GM23338 (cell line): Measurements from ENCODE around the gene FGFRL1. TPM values are rescaled to one million over a fixed set of nuclear protein-coding genes. Genes with fewer than 3 reads are reported as not detected.

Experiments
- ATAC-seq: fragments of 200-7000 bp; cut with Tn5 transposase; 3 replicates; pipeline ENCODE4 v1.9.1; 2020
- DNase-seq: peaks from one replicate; pipeline ENCODE4 v3.0.0-alpha.2; 2015; ENCODE audit warnings: low spot score
- H2AFZ ChIP-seq: fragments of 200-600 bp; sonication (generic); 2 replicates; pipeline ENCODE4 v1.8.0; 2016; ENCODE audit warnings: antibody characterized with exemption, mild to moderate bottlenecking, moderate library complexity
- H3F3A ChIP-seq: fragments of 200-600 bp; sonication (generic); replicated peaks from 2 replicates; pipeline ENCODE4 v1.8.0; 2017; ENCODE audit warnings: antibody characterized with exemption, mixed run types, low read depth
- H3K27ac ChIP-seq: fragments of 200-600 bp; sonication (generic); 2 replicates; pipeline ENCODE4 v1.6.1; 2016; ENCODE audit warnings: low read depth
- H3K27me3 ChIP-seq: fragments of 200-600 bp; sonication (generic); 2 replicates; pipeline ENCODE4 v1.8.0; 2016; ENCODE audit warnings: mild to moderate bottlenecking, mixed run types, moderate library complexity; ENCODE audit not compliant: insufficient read depth
- H3K36me3 ChIP-seq: fragments of 200-600 bp; sonication (generic); 2 replicates; pipeline ENCODE4 v1.8.0; 2016; ENCODE audit warnings: mild to moderate bottlenecking; ENCODE audit not compliant: insufficient read depth
- H3K4me1 ChIP-seq: fragments of 200-600 bp; sonication (generic); 2 replicates; pipeline ENCODE4 v1.8.0; 2016; ENCODE audit warnings: mild to moderate bottlenecking, moderate library complexity; ENCODE audit not compliant: insufficient read depth
- H3K4me2 ChIP-seq: fragments of 200-600 bp; sonication (generic); 2 replicates; pipeline ENCODE4 v1.7.1; 2017; ENCODE audit warnings: mixed run types
- H3K4me3 ChIP-seq: fragments of 200-600 bp; sonication (generic); 2 replicates; pipeline ENCODE4 v1.6.1; 2016; ENCODE audit warnings: mixed run types
- H3K79me2 ChIP-seq: fragments of 200-600 bp; sonication (generic); replicated peaks from 2 replicates; pipeline ENCODE4 v1.8.0; 2017; ENCODE audit warnings: mild to moderate bottlenecking; ENCODE audit not compliant: insufficient read depth
- H3K9me2 ChIP-seq: fragments of 200-600 bp; sonication (generic); 2 replicates; pipeline ENCODE4 v1.8.0; 2017; ENCODE audit not compliant: insufficient read depth
- H4K20me1 ChIP-seq: fragments of 200-600 bp; sonication (generic); replicated peaks from 2 replicates; pipeline ENCODE4 v1.8.0; 2017; ENCODE audit warnings: mild to moderate bottlenecking; ENCODE audit not compliant: insufficient read depth
- H3K27ac Mint-ChIP-seq: 2 replicates; pipeline ENCODE4 v1.8.0; 2020; ENCODE audit warnings: inconsistent platforms, mild to moderate bottlenecking, moderate library complexity, mixed read lengths
- H3K27me3 Mint-ChIP-seq: 3 replicates; pipeline ENCODE4 v1.8.0; 2022; ENCODE audit warnings: low read depth, mild to moderate bottlenecking, moderate library complexity, mixed read lengths, inconsistent platforms; ENCODE audit not compliant: insufficient read depth, poor library complexity
- H3K36me3 Mint-ChIP-seq: 3 replicates; pipeline ENCODE4 v1.8.0; 2021; ENCODE audit warnings: low read depth, mild to moderate bottlenecking, inconsistent platforms, moderate library complexity, mixed read lengths
- H3K4me1 Mint-ChIP-seq: 3 replicates; pipeline ENCODE4 v1.8.0; 2020; ENCODE audit warnings: mild to moderate bottlenecking, inconsistent platforms, mixed read lengths
- H3K4me3 Mint-ChIP-seq: 3 replicates; pipeline ENCODE4 v1.8.0; 2021; ENCODE audit warnings: moderate library complexity, mild to moderate bottlenecking, inconsistent platforms, mixed read lengths
- H3K9me3 Mint-ChIP-seq: 3 replicates; pipeline ENCODE4 v1.8.0; 2020; ENCODE audit warnings: moderate library complexity, mild to moderate bottlenecking, inconsistent platforms, mixed read lengths
- ETS1 ChIP-seq: IDR thresholded peaks from 2 replicates; pipeline ENCODE4 v1.6.1; 2016; ENCODE audit warnings: antibody characterized with exemption
- EZH2 ChIP-seq: fragments of 200-600 bp; sonication (generic); IDR thresholded peaks from one replicate; pipeline ENCODE4 v1.8.0; 2017; ENCODE audit warnings: antibody characterized with exemption, mild to moderate bottlenecking, low read depth; ENCODE audit not compliant: unreplicated experiment
- JUNB ChIP-seq: IDR thresholded peaks from one replicate; pipeline ENCODE4 v1.6.1; 2016; ENCODE audit warnings: antibody characterized with exemption; ENCODE audit not compliant: unreplicated experiment
- NANOG ChIP-seq: IDR thresholded peaks from 2 replicates; pipeline ENCODE4 v1.6.1; 2016; ENCODE audit warnings: antibody characterized with exemption, borderline replicate concordance
- POLR2AphosphoS5 ChIP-seq: IDR thresholded peaks from 2 replicates; pipeline ENCODE4 v1.6.1; 2016; ENCODE audit warnings: antibody characterized with exemption, low read depth
- ZNF114 ChIP-seq: fragments of 250-450 bp; sonication (Bioruptor Pico); IDR thresholded peaks from 2 replicates; pipeline ENCODE4 v1.5.0; 2020; ENCODE audit warnings: mild to moderate bottlenecking, moderate library complexity
- ZNF331 ChIP-seq: fragments of 250-450 bp; sonication (Bioruptor Pico); IDR thresholded peaks from 2 replicates; pipeline ENCODE4 v1.5.0; 2020; ENCODE audit warnings: low read depth, mild to moderate bottlenecking, moderate library complexity
- ZNF462 ChIP-seq: fragments of 250-450 bp; sonication (Bioruptor Pico); IDR thresholded peaks from 2 replicates; pipeline ENCODE4 v1.5.0; 2020; ENCODE audit warnings: mild to moderate bottlenecking, moderate library complexity
- polyA plus RNA-seq: library from polyadenylated mRNA; unstranded; fragments of >200 nt; fragmentation: Nextera tagmentation; extraction: Ambion mirVana; gene quantifications from 2 replicates; pipeline ENCODE4 v1.2.1, GENCODE V29; 2016
- total RNA-seq: library from RNA; depleted of rRNA; stranded (reverse); fragments of >200 nt; shearing (Covaris generic); gene quantifications from 2 replicates; pipeline ENCODE4 v1.2.3, GENCODE V29; 2014
- TF ChIP-seq, protein P1 (sequence below), 2 experiments: fragments of 200-600 bp in 1 of 2; sonication (generic) in 1 of 2; conservative IDR thresholded peaks; 2 replicates each; pipeline versions ENCODE4 v1.5.1 to v1.6.1; 2016 to 2017; ENCODE audit warnings: antibody characterized with exemption in 2 of 2, low read depth in 2 of 2, mild to moderate bottlenecking in 2 of 2, moderate library complexity in 1 of 2

FGFRL1 gene
- total and polyA plus RNA-seq, 2 experiments from 2014 or later: 7.0 to 35.8 TPM

DNA sequence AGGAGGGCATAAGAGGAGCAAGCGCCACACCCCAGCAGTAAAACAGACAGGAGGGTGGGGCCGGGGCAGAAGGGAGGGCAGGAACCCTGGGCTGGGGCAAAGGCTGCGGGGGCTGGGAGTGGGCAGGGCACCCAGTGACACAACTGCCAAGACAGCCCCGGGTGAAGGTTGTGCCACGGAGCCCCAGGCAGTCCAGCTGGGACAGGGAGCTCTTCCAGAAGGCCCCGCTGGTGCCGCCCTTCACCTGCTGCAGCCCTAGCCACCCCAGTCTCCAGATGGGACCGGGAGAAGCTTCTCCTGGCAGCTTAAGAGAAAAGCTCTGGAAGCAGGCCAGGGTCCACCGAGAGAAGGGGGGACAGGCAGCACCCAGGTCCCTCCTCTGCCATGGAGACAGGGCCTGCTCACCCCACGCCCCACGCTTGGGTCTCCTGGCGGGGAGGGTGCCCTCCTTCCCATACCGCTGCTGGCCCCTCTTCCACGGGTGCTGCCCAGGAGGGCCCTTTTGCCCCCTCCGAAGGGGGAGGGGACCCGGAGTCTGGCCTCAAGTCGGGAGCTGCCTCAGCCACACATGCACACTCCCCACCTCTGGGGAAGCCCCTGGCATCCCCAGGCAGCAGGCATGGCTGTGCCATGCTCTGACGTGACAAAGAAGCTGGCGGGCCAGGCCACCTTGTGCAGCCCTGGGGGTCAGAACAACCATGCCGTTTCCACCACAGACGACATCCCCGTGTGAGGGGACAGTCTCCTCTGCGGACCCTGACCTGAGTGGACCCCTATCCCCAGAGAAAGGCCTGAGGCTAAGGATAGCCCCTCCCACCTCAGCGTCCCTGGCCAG is 39.5 kb upstream of the FGFRL1 start (continued):
- TF ChIP-seq ZNF462 (no peak), JUNB (no peak)
- TF ChIP-seq, protein P1, sequence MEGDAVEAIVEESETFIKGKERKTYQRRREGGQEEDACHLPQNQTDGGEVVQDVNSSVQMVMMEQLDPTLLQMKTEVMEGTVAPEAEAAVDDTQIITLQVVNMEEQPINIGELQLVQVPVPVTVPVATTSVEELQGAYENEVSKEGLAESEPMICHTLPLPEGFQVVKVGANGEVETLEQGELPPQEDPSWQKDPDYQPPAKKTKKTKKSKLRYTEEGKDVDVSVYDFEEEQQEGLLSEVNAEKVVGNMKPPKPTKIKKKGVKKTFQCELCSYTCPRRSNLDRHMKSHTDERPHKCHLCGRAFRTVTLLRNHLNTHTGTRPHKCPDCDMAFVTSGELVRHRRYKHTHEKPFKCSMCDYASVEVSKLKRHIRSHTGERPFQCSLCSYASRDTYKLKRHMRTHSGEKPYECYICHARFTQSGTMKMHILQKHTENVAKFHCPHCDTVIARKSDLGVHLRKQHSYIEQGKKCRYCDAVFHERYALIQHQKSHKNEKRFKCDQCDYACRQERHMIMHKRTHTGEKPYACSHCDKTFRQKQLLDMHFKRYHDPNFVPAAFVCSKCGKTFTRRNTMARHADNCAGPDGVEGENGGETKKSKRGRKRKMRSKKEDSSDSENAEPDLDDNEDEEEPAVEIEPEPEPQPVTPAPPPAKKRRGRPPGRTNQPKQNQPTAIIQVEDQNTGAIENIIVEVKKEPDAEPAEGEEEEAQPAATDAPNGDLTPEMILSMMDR (conservative IDR thresholded peaks at IDR 0.05; ENCODE audit: low read depth in 2 of 2): no peak

DNA sequence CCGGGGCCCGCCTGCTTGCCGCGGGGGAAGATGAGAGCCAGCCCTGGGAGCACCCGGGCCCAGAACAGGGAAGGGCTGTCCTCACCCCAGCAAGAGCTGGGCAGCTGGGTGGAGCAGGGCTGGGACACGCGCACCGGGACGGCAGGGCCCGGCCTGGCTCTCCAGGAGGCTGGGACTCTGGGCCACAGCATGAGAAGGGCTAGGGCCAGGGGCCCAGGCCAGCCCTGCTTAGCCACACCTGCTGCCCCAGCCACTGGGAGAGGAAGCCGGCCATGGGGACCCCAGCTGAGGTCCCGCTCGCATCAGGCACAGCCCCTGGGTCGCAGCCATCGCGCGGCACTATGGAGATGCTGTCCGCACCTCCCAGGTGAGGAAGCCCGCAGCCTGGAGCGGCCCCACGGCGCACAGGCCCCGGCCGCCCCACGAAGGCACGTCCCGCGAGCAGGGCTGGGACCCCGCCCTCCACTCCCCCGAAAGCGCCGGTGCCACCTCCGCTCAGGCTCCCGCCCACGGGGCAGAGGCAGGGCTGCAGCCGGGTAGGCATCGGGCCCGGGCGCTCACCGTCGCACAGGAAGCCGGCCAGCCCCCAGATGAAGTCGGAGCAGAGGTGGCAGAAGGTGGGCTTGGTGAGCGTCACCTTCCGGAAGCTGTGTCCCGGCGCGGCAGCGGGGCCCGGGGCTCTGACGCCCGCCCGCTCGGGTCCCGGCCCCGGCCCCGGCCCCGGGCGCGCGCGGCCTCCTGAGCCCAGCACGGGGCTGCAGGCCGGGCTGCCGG is 38.6 kb upstream of the FGFRL1 start:
- Histone ChIP-seq H3K27ac (no peak overlapping the region), H3K4me1 (no peaks in the 10 kb centered on the region), H3K79me2 (no peaks in the 10 kb centered on the region), H3K27me3 (peaks cover 15% of the 10 kb centered on the region; the same call in 1 of the 2 replicates), H3K36me3 (no peaks in the 10 kb centered on the region), H2AFZ (peak overlapping the region; percentile 84; the same call in 1 of the 2 replicates), H4K20me1 (no peaks in the 10 kb centered on the region), H3K9me2 (no peaks in the 10 kb centered on the region), H3K4me2 (peak overlapping the region; percentile 83), H3F3A (peaks cover 4% of the 10 kb centered on the region; the same call in 1 of the 2 replicates), H3K4me3 (peak overlapping the region; percentile 87)
- Mint-ChIP-seq H3K27ac (no peak overlapping the region), H3K4me1 (no peaks in the 10 kb centered on the region), H3K4me3 (peak overlapping the region; percentile 54; the same call in 2 of the 3 replicates), H3K9me3 (peaks cover 16% of the 10 kb centered on the region; the same call in 1 of the 3 replicates), H3K36me3 (no peaks in the 10 kb centered on the region), H3K27me3 (peaks cover 24% of the 10 kb centered on the region)
- DNase-seq (peak; percentile 65), ATAC-seq (peak; percentile 34)
- TF ChIP-seq EZH2 (no peak), ETS1 (no peak), ZNF114 (CRISPR knock-in tag) (no peak), ZNF331 (no peak), NANOG (no peak), POLR2AphosphoS5 (no peak)
- TF ChIP-seq, protein P1 (conservative IDR thresholded peaks at IDR 0.05; ENCODE audit: low read depth in 2 of 2): no peak
